Measurements from ENCODE around the gene DIS3L2. TPM values are rescaled to one million over a fixed set of nuclear protein-coding genes. Genes with fewer than 3 reads are reported as not detected.

The DIS3L2 gene
- total and polyA plus RNA-seq, 2 of the 4 experiments (the other 2 are of a cell fraction), result 14.7 to 19.2 TPM

GRCh38 chr2:232073699-232074098, 112.2 kb downstream of the DIS3L2 start:
- no peaks in the 10 kb centered on the region for H3K9me3 ChIP-seq (ENCODE audit: control insufficient read depth, insufficient read depth, low read length)
- no CpG with 5 or more reads among the region's 3 CpGs for WGBS, 2 experiments (ENCODE audit: extremely low coverage in 2 of 2, insufficient read length in 1 of 2)
- ChIA-PET POLR2A (ENCODE audit: unreplicated experiment) (no interaction called here), CTCF (no interaction called here)
- no peak overlapping the region for H2BK120ac ChIP-seq (ENCODE audit: low read depth, low read length)
- no peaks in the 10 kb centered on the region; the same call in 1 of the 2 replicates for H3K9me1 ChIP-seq (ENCODE audit: insufficient read depth, low read length)
- intact Hi-C loops (cut with micrococcal nuclease) (no loop called here), dilution Hi-C loops (cut with HindIII; ENCODE audit: low sequenced_read_pairs, unreplicated experiment) (no loop called here), in situ Hi-C loops (cut with MboI; ENCODE audit: low sequenced_read_pairs) (no loop called here)
- no peak overlapping the region for H4K8ac ChIP-seq (ENCODE audit: low read depth in 2 of 2, low read length in 2 of 2)
- no peak overlapping the region for H3K18ac ChIP-seq (ENCODE audit: low read depth, low read length)
- TF ChIP-seq CEBPB (IDR thresholded peaks at IDR 0.05; ENCODE audit: low read depth, low read length) (no peak), CTCF (conservative IDR thresholded peaks at IDR 0.05; ENCODE audit: low read depth, low read length) (no peak), MXI1 (IDR thresholded peaks at IDR 0.05; ENCODE audit: borderline replicate concordance, low read depth, low read length) (no peak), CHD1 (IDR thresholded peaks at IDR 0.05; ENCODE audit: low read depth, low read length) (no peak), BHLHE40 (IDR thresholded peaks at IDR 0.05; ENCODE audit: low read depth, low read length) (no peak), ELK1 (IDR thresholded peaks at IDR 0.05; ENCODE audit: borderline replicate concordance, low read depth, low read length) (no peak), RAD21 (IDR thresholded peaks at IDR 0.05; ENCODE audit: low read length) (no peak), RFX5 (IDR thresholded peaks at IDR 0.05; ENCODE audit: low read depth, low read length) (no peak), SMC3 (IDR thresholded peaks at IDR 0.05; ENCODE audit: low read depth, low read length) (no peak), MAZ (IDR thresholded peaks at IDR 0.05; ENCODE audit: borderline replicate concordance, low read depth, low read length) (no peak), USF2 (IDR thresholded peaks at IDR 0.05; ENCODE audit: low read depth, low read length) (no peak), POLR2A (IDR thresholded peaks at IDR 0.05; ENCODE audit: low read depth, low read length) (no peak), FOS (IDR thresholded peaks at IDR 0.05; ENCODE audit: low read depth, low read length) (no peak)
- H2AFZ ChIP-seq (replicated peaks; ENCODE audit: low read length, poor library complexity), result no peak overlapping the region
- H3K14ac ChIP-seq (replicated peaks; ENCODE audit: low read depth, low read length), result no peak overlapping the region
- H3K4me2 ChIP-seq (ENCODE audit: low read depth, low read length), result no peak overlapping the region
- no peak overlapping the region for H3K4ac ChIP-seq (ENCODE audit: low read depth, low read length)
- no peak overlapping the region for H3K27ac ChIP-seq (ENCODE audit: insufficient read depth, low read length)
- no peak overlapping the region for H3K9ac ChIP-seq (ENCODE audit: low read depth, low read length)
- H2BK15ac ChIP-seq (ENCODE audit: low read depth, low read length), result no peak overlapping the region
- no peaks in the 10 kb centered on the region for H3K36me3 ChIP-seq (ENCODE audit: control insufficient read depth, insufficient read depth, low read length)
- BruUV-seq (replicated peaks), result no TSS peak
- H3K4me1 ChIP-seq (ENCODE audit: control insufficient read depth, insufficient read depth, low read length), result peaks cover 5% of the 10 kb centered on the region
- no peak overlapping the region for H2AK9ac ChIP-seq (replicated peaks; ENCODE audit: low read depth, low read length, poor library complexity)
- no peak overlapping the region for H2AK5ac ChIP-seq (ENCODE audit: low read depth, low read length)
- DNase-seq (no peak), ATAC-seq (ENCODE audit: low read depth) (no peak)
- H3K4me3 ChIP-seq (ENCODE audit: insufficient read depth, low read depth, low read length), result no peak overlapping the region
- no peak overlapping the region for H4K5ac ChIP-seq (ENCODE audit: low read depth, low read length)
- no peak overlapping the region for H2BK5ac ChIP-seq (ENCODE audit: low read depth, low read length, poor library complexity, severe bottlenecking)
- no peak overlapping the region for H2BK20ac ChIP-seq (ENCODE audit: low read depth, low read length)
- no peaks in the 10 kb centered on the region for H3K27me3 ChIP-seq (ENCODE audit: control insufficient read depth, insufficient read depth, low read length)
- H4K20me1 ChIP-seq (ENCODE audit: insufficient read depth, low read length), result peaks cover 4% of the 10 kb centered on the region; the same call in 1 of the 2 replicates
- H3K56ac ChIP-seq (ENCODE audit: extremely low read depth, insufficient read depth, low read length), result no peak overlapping the region
- H4K91ac ChIP-seq (ENCODE audit: insufficient read depth, low read depth, low read length), result no peak overlapping the region
- H3K23ac ChIP-seq (ENCODE audit: low read depth, low read length), result no peak overlapping the region; the same call in 1 of the 2 replicates
- H3K79me1 ChIP-seq (ENCODE audit: low read depth in 1 of 2, low read length in 2 of 2), result peaks cover 17 to 26% of the 10 kb centered on the region in 2 experiments; a peak in 3 of 4 replicates
